T-helper 9 cell (primary cell): Measurements from ENCODE around the gene DPYSL4.

Experiments used
- DNase-seq: peaks from one replicate; pipeline ENCODE4 v3.0.0-alpha.2; 2020
- total RNA-seq, 2 donors: gene quantifications; one replicate each; lab custom pipeline; 2026; lab: John Stamatoyannopoulos, UW

DPYSL4 gene
- total RNA-seq, result 0.07 to 3.9 reads per million in 2 donors

GRCh38 chr10:132186488-132187429 is at the start of gene DPYSL4:
TSS of gene DPYSL4 (plus strand) at chr10:132186948. CDS start at chr10:132187064, 116 bp downstream.
- DNase-seq, result peak; percentile 37

GRCh38 chr10:132137111-132138072 is 49.4 kb upstream of the DPYSL4 start:
- DNase-seq, result no peak

- no peak for DNase-seq
Observed at GRCh38 chr10:132138133-132138532, 48.6 kb upstream of the DPYSL4 start.

GRCh38 chr10:132138596-132138995 is 48.2 kb upstream of the DPYSL4 start:
- no peak for DNase-seq

- DNase-seq, result no peak
Observed at GRCh38 chr10:132139526-132139925, 47.2 kb upstream of the DPYSL4 start.

GRCh38 chr10:132140167-132140925 is 46.4 kb upstream of the DPYSL4 start:
- DNase-seq, result no peak

- DNase-seq, result no peak
Observed at GRCh38 chr10:132141076-132141475, 45.7 kb upstream of the DPYSL4 start.

- DNase-seq, result no peak
Observed at GRCh38 chr10:132141526-132142395, 45.0 kb upstream of the DPYSL4 start.

GRCh38 chr10:132142396-132143161 is 44.2 kb upstream of the DPYSL4 start:
- peak; percentile 47 for DNase-seq

- DNase-seq, result no peak
Observed at GRCh38 chr10:132143162-132143561, 43.6 kb upstream of the DPYSL4 start.

- no peak for DNase-seq
Observed at GRCh38 chr10:132144086-132144485, 42.7 kb upstream of the DPYSL4 start.

GRCh38 chr10:132145002-132145401 is 41.7 kb upstream of the DPYSL4 start:
- no peak for DNase-seq

- no peak for DNase-seq
Observed at GRCh38 chr10:132145521-132146185, 41.1 kb upstream of the DPYSL4 start.

GRCh38 chr10:132146271-132146671 is 40.5 kb upstream of the DPYSL4 start:
- no peak for DNase-seq

- DNase-seq, result no peak
Observed at GRCh38 chr10:132146941-132147915, 39.5 kb upstream of the DPYSL4 start.

GRCh38 chr10:132148261-132149251 is 38.2 kb upstream of the DPYSL4 start:
- DNase-seq, result no peak

- no peak for DNase-seq
Observed at GRCh38 chr10:132149271-132149670, 37.5 kb upstream of the DPYSL4 start.
